ENCODE measurements around the gene HES3.

GRCh38 chr1:6198646-6199297 is 45.2 kb upstream of the HES3 start:
- TF ChIP-seq, protein P1, sequence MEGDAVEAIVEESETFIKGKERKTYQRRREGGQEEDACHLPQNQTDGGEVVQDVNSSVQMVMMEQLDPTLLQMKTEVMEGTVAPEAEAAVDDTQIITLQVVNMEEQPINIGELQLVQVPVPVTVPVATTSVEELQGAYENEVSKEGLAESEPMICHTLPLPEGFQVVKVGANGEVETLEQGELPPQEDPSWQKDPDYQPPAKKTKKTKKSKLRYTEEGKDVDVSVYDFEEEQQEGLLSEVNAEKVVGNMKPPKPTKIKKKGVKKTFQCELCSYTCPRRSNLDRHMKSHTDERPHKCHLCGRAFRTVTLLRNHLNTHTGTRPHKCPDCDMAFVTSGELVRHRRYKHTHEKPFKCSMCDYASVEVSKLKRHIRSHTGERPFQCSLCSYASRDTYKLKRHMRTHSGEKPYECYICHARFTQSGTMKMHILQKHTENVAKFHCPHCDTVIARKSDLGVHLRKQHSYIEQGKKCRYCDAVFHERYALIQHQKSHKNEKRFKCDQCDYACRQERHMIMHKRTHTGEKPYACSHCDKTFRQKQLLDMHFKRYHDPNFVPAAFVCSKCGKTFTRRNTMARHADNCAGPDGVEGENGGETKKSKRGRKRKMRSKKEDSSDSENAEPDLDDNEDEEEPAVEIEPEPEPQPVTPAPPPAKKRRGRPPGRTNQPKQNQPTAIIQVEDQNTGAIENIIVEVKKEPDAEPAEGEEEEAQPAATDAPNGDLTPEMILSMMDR (IDR thresholded peaks at IDR 0.05) = no peak
- TF ChIP-seq POLR2A (IDR thresholded peaks at IDR 0.05) = no peak

Measured in esophagus squamous epithelium (tissue), 4 donors.